Choroid plexus epithelial cell (primary cell): ENCODE measurements around the gene PWP2.
A peak's percentile ranks its signal among the peaks of the same experiment; 100 is the strongest.

ENCODE experiments used
- DNase-seq: peaks from one replicate; pipeline ENCODE4 v3.0.0-alpha.2; 2010; ENCODE audit warnings: low read depth
- H3K4me3 ChIP-seq: 2 replicates; pipeline ENCODE4 v1.5.1; 2011; ENCODE audit warnings: low read depth, mild to moderate bottlenecking, control low read depth, low read length, moderate library complexity
- TF ChIP-seq, protein P1 (sequence below): conservative IDR thresholded peaks from 2 replicates; pipeline ENCODE4 v1.5.1; 2011; ENCODE audit warnings: low read depth, mild to moderate bottlenecking, control low read depth, inconsistent platforms, low read length, moderate library complexity

Gene PWP2

DNA sequence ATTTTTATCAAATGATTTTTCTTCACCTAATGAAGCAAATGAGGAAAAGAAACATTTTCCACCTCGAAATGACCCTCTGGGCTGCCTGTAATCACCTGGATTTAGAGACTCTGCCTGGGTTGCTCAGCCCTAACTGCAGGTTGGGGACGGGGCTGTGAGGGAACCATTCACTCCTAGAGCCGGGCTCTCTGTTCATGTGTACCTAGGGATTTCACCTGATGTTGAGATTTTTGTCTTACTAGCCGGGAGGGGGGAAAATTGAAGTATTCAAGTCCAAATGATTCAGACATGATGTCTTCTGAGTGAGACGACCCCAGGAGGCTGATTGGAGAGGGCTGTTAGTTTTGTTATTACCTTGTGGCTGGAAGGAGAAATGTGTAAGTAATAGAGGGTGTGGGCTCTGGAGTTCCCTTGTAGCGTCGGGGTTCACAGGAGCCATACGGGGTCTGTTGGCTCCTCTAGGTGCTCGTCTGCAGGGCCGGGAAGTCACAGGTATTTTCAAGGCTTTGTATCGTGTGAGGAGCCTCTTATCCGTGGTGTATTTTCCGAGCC is 42.3 kb upstream of the PWP2 start:
- no peak overlapping the region for H3K4me3 ChIP-seq
- TF ChIP-seq, protein P1, sequence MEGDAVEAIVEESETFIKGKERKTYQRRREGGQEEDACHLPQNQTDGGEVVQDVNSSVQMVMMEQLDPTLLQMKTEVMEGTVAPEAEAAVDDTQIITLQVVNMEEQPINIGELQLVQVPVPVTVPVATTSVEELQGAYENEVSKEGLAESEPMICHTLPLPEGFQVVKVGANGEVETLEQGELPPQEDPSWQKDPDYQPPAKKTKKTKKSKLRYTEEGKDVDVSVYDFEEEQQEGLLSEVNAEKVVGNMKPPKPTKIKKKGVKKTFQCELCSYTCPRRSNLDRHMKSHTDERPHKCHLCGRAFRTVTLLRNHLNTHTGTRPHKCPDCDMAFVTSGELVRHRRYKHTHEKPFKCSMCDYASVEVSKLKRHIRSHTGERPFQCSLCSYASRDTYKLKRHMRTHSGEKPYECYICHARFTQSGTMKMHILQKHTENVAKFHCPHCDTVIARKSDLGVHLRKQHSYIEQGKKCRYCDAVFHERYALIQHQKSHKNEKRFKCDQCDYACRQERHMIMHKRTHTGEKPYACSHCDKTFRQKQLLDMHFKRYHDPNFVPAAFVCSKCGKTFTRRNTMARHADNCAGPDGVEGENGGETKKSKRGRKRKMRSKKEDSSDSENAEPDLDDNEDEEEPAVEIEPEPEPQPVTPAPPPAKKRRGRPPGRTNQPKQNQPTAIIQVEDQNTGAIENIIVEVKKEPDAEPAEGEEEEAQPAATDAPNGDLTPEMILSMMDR: no peak
- DNase-seq: no peak

DNA sequence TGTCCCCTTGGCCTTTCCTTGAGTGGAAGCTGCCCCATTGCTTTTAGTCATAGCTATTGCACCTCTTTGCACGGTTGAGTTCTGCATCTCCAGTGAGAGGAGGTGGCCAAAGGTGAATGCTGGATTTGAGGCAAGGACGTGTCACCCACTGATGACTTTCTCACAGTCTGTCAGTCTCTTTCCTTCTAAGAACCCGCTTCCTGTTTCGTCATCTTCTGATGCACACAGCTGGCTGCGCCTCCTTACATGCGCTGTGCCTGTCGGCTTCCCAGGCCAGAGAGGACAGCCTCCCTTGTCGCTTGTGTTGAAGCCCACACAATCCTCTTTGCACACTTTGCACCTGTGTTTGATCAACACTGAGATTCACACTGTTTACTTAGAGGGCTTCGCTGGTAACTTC is 41.8 kb upstream of the PWP2 start:
- DNase-seq: peak; percentile 60
- TF ChIP-seq, protein P1: no peak
- no peak overlapping the region for H3K4me3 ChIP-seq

DNA sequence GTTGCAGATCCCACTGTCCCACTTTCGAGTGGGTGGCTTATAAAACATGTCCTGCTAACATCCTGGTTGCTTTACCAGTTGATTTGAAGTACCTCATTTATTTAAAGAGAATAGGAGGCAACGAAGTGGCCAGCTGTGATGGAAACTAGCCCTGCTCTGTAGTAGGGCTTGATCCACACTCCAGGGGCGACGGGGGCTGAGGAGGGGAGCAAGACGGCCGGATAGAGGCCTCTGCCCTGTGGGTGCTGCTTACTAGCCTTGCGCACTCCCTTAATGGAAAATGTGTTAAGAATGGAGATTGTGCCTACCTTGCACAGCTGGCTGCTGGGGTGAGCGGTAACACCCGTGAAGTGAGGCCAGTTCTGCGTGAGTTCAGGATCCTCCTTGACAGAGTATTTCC is 41.1 kb upstream of the PWP2 start:
- no peak for DNase-seq
- TF ChIP-seq, protein P1: no peak
- H3K4me3 ChIP-seq: no peak overlapping the region

DNA sequence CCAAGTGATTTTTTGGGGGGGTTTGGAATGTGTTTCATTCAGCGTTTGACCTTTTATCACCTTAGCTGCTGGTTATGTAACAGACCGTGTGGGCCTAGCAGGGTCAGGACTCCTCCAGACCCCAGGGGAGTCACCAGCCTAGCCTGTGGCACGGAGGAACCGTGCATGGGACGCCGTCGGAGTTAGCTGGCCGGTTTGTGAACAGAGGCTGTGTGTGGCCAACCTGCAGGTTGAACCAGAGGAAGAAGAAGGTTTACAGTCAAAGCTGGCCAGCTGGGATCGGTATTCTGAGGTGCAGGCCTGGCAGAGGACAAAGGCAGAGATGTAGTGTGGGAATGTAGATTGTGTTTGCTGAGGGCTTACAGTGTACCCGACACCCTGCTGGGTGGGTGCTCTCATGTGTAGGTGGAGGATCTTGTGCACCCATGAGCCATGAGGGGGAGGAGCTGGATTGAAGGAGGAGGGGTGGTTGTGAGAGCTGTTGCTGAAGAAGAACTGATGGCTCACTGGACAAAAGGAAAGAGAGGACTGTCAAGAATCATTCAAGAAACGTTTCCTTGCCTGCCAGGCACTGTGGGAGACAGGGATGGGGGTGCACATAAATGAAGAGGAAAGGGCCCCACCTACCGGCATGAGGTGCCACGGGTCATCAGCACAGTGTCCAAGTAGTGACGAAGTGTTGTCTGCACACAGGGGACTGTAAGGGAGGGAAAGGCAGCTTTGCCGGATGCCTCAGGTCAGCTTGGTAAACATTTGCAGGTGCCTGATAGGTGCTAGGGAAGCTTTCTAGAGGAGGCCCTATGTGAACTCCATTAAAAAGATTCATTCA is 40.0 kb upstream of the PWP2 start:
- DNase-seq: peak; percentile 34

DNA sequence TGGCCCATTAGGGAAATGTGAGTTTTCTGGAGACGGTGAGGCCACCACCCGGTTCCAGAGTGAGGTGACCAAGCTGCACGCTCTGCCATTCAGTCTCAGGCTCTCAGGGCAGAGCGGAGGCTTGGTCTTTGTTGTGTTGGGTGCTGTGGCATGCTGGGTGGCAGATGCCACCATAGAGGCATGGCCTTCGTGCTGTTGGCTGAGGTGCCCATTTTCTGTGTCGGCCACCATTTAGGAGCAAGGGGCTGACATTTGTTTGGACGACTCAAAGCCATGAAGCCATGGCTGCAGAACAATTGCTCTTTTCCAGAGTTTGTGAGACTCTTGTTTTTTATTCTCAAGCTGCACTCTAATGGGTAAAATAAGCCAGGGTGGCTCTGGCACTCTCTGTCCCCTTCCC is 36.8 kb upstream of the PWP2 start:
- no peak for DNase-seq
- no peak overlapping the region for H3K4me3 ChIP-seq
- TF ChIP-seq, protein P1: no peak

More for the DNA sequence above, 40.0 kb upstream of the PWP2 start:
- H3K4me3 ChIP-seq: no peak overlapping the region
- TF ChIP-seq, protein P1: no peak

DNA sequence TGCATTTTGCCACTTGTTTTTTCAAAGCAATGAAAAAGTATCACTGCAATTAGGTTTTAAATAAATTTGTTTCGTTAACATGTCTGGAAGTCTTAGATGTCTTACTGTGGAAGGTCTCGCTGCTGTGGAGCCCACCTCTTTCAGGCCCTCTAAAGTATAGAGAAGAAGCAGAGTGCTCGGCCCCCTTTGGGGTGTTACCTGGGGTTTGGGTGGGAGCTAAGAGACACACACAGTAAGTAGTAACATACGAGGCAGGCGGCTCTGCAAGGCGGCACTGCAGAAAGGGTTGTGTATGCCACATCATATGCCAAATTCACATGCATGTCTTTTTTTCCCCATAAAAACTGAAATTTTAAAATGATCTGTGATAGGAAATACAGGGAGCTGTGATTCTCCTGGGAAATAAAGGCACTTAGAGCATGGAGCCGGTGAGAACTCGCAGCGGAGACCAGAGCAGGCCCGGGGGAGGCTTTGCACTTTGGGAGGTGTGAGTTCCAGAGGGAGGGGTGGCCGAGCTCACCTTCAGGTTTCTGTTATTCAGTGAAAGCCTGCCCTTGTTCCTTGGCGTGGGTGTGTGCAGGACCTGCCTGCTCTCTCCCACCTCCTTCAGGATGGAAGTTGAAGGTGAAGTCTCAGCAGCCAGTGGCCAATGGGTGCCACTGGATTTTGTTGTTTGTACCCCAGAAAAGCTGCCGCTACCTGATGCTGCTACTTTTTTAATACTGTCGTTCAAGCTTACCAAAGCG is 35.7 kb upstream of the PWP2 start:
- H3K4me3 ChIP-seq: no peak overlapping the region
- DNase-seq: no peak
- TF ChIP-seq, protein P1: peak; percentile 32
